ENCODE data around the gene ARHGAP45.

DNA sequence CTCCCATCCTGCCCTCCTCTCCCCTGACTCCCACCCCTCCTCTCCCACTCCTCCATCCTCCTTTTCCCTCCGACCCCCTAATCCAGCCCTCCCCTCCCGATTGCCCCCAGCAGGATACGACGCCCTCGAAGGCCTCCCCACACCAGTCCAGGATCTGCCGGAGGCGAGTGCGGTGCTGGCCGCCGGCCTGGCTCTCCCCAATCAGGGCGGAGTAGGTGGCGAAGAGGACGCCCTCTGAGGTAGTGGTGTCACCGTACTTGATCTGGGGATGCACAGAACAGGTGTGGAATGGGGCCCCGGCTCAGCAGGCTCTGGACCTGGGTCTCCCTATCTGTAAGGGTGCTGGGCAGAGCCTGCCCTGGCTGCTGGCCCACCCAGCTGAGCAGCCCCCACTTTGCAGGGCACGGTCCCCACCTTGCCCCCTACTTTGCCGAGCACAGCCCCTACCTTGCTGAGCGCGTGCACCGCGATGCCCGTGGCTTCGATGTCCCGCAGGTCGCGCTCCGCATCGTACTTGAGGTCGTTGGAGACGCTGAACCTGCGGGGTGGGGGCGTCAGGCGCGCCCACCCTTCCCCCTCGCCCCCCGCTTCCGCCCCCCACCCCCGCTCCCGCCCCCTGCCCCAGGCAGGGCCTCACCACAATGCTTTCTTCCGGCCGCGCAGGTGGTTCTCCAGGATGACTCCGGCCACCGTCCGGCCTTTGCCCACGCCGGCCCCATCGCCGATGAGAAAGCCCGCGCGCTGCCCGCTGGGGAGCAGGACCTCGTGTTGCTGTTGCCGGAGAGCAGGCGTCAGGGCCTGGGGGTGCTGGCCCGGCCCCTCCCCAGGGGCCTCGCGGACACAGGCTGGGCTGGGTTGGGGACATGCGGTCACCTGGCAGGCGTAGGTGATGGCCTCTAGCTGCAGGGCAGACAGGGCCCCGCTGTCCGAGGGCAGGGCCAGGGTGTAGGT lies 55.3 kb downstream of the ARHGAP45 start:
- TF ChIP-seq POLR2A (IDR thresholded peaks at IDR 0.05; ENCODE audit: low read depth, low read length), result no peak
- no peak for TF ChIP-seq POLR2AphosphoS5 (IDR thresholded peaks at IDR 0.05; ENCODE audit: low read depth, low read length)
- no peak for TF ChIP-seq TAF1 (IDR thresholded peaks at IDR 0.05; ENCODE audit: borderline replicate concordance, low read depth, low read length)
